Measurements from ENCODE around the gene DNM3.

DNA sequence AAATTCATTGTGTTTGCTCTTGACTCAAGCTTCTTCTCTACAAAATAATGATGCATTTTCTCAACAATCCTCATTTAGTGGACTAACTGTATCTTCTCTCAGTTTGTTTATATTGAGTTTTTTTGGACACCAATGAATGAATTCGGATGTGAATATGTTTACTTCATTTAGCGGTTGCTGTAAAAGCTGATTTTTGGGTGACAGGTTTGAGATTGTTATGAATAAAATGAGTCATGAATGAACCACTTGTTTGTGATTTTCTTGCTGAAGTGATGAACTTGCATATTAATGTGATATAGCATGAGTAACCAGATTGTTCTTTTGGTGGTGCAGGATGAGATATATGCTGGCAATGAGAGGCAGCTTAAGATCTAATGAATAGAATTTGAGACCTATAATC, 3.1 kb downstream of the DNM3 start:
- TF ChIP-seq, protein P1, sequence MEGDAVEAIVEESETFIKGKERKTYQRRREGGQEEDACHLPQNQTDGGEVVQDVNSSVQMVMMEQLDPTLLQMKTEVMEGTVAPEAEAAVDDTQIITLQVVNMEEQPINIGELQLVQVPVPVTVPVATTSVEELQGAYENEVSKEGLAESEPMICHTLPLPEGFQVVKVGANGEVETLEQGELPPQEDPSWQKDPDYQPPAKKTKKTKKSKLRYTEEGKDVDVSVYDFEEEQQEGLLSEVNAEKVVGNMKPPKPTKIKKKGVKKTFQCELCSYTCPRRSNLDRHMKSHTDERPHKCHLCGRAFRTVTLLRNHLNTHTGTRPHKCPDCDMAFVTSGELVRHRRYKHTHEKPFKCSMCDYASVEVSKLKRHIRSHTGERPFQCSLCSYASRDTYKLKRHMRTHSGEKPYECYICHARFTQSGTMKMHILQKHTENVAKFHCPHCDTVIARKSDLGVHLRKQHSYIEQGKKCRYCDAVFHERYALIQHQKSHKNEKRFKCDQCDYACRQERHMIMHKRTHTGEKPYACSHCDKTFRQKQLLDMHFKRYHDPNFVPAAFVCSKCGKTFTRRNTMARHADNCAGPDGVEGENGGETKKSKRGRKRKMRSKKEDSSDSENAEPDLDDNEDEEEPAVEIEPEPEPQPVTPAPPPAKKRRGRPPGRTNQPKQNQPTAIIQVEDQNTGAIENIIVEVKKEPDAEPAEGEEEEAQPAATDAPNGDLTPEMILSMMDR (IDR thresholded peaks at IDR 0.05) = no peak
- TF ChIP-seq POLR2A (IDR thresholded peaks at IDR 0.05) = no peak

Measured in lower leg skin (tissue), 3 donors.